H1 (cell line): ENCODE measurements around the gene MTIF2. TPM values are rescaled to one million over a fixed set of nuclear protein-coding genes. Genes with fewer than 3 reads are reported as not detected.

Experiments used
- CHD2 ChIP-seq: IDR thresholded peaks from 2 replicates; pipeline ENCODE4 v1.6.1; 2012; ENCODE audit warnings: low read length, improper control_type of control experiment
- EZH2 ChIP-seq: fragments of 200-600 bp; sonication (generic); IDR thresholded peaks from 2 replicates; pipeline ENCODE4 v1.7.1; 2012; ENCODE audit warnings: low read depth, mild to moderate bottlenecking, moderate library complexity, low read length, inconsistent platforms; ENCODE audit not compliant: severe bottlenecking
- RAD21 ChIP-seq, 2 experiments: IDR thresholded peaks in 1 of 2; conservative IDR thresholded peaks in 1 of 2; 2 replicates each; pipeline ENCODE4 v1.6.1; 2011; ENCODE audit warnings: low read depth in 2 of 2, low read length in 2 of 2, improper control_type of control experiment in 1 of 2, inconsistent platforms in 1 of 2, mild to moderate bottlenecking in 1 of 2, moderate library complexity in 1 of 2
- RNF2 ChIP-seq: fragments of 200-900, 300-1000 bp; sonication (generic); IDR thresholded peaks from 2 replicates; pipeline ENCODE4 v1.7.1; 2016; ENCODE audit warnings: borderline replicate concordance, low read depth, mild to moderate bottlenecking, antibody characterized with exemption, low read length; ENCODE audit not compliant: poor library complexity, severe bottlenecking; ENCODE audit errors: missing control alignments
- polyA plus RNA-seq, 7 experiments: library from polyadenylated mRNA; depleted of rRNA in 3 of 7; stranded (reverse) in 5 of 7; unstranded in 2 of 7; fragments of >200 nt in 5 of 7; fragments of 200-250 nt in 2 of 7; gene quantifications; 1 replicate in 5 of 7; 2 replicates in 1 of 7; 4 replicates in 1 of 7; pipeline versions ENCODE4 v1.2.1 to v1.2.3, GENCODE V29; 2011 to 2013; ENCODE audit warnings: missing spikeins in 2 of 7, mixed read lengths in 2 of 7
- total RNA-seq: library from RNA; stranded (reverse); fragmentation: NEBNext Ultra II Directional; extraction: Animal tissue kit (Norgen Biotek cat#: 25700); gene quantifications from 2 replicates; pipeline ENCODE4 v1.2.1, GENCODE V29; 2021

Gene MTIF2
- total and polyA plus RNA-seq, 2 of the 8 experiments (the other 6 are each of a cell fraction or from before 2014, with no cell fraction given) = 11.0 to 36.0 TPM

GRCh38 chr2:55233658-55233940, 35.4 kb downstream of the MTIF2 start (continued):
- TF ChIP-seq EZH2 (no peak), RAD21 (IDR thresholded peaks at IDR 0.05 in 1 of 2, conservative IDR thresholded peaks at IDR 0.05 in 1 of 2; ENCODE audit: low read depth in 2 of 2, low read length in 2 of 2) (no peak), RNF2 (no peak), CHD2 (no peak)
